Upper lobe of right lung (tissue), 1 donor: ENCODE data around the gene IMMP2L. TPM values are rescaled to one million over a fixed set of nuclear protein-coding genes. Genes with fewer than 3 reads are reported as not detected.

ENCODE experiments used
- ATAC-seq: fragments of 200-7000 bp; cut with Tn5 transposase; one replicate; pipeline ENCODE4 v1.9.1; 2020; ENCODE audit warnings: mild to moderate bottlenecking, moderate library complexity
- DNase-seq: peaks from one replicate; pipeline ENCODE4 v3.0.0-alpha.2; 2020
- H3K27ac ChIP-seq: fragments of 200-600 bp; one replicate; pipeline ENCODE4 v1.8.0; 2022
- H3K27me3 ChIP-seq: fragments of 200-600 bp; one replicate; pipeline ENCODE4 v1.8.0; 2022; ENCODE audit warnings: mild to moderate bottlenecking
- H3K36me3 ChIP-seq: fragments of 200-600 bp; one replicate; pipeline ENCODE4 v1.8.0; 2022
- H3K4me1 ChIP-seq: fragments of 200-600 bp; one replicate; pipeline ENCODE4 v1.8.0; 2022
- H3K4me3 ChIP-seq: fragments of 200-600 bp; one replicate; pipeline ENCODE4 v1.8.0; 2022; ENCODE audit warnings: mild to moderate bottlenecking
- H3K9me3 ChIP-seq: fragments of 200-600 bp; one replicate; pipeline ENCODE4 v1.8.0; 2022
- CTCF ChIP-seq: fragments of 200-600 bp; IDR thresholded peaks from one replicate; pipeline ENCODE4 v1.8.0; 2022; ENCODE audit warnings: antibody characterized with exemption
- intact Hi-C: fragments of 100-400 bp; cut with DNase I; formaldehyde crosslinking; loops from one replicate; pipeline ENCODE4 v1.11.0; 2022
- total RNA-seq: library from RNA; stranded (reverse); fragmentation: NEBNext Ultra II Directional; extraction: Animal tissue kit (Norgen Biotek cat#: 25700); gene quantifications from one replicate; pipeline ENCODE4 v1.2.1, GENCODE V29; 2021
- donor health status: DM: no; HTN: yes; CAD: no; lungs with severe emphysema.

The IMMP2L gene
- total RNA-seq, 1 donor from 2014 or later: 22.0 TPM

- intact Hi-C loops: no loop called here
- no peak for ATAC-seq
- H3K27me3 ChIP-seq: no peaks in the 10 kb centered on the region
- H3K27ac ChIP-seq: no peak overlapping the region
- H3K4me3 ChIP-seq: no peak overlapping the region
- H3K9me3 ChIP-seq: no peaks in the 10 kb centered on the region
- no peak for DNase-seq
- H3K4me1 ChIP-seq: no peaks in the 10 kb centered on the region
- no peaks in the 10 kb centered on the region for H3K36me3 ChIP-seq
- no peak for TF ChIP-seq CTCF
Measured at GRCh38 chr7:111160297-111160696, 402.0 kb downstream of the IMMP2L start.

GRCh38 chr7:111159426-111159825 lies 402.9 kb downstream of the IMMP2L start:
- DNase-seq (no peak), ATAC-seq (no peak)
- Histone ChIP-seq H3K27ac (no peak overlapping the region), H3K9me3 (no peaks in the 10 kb centered on the region), H3K27me3 (no peaks in the 10 kb centered on the region), H3K4me1 (no peaks in the 10 kb centered on the region), H3K36me3 (no peaks in the 10 kb centered on the region), H3K4me3 (no peak overlapping the region)
- no peak for TF ChIP-seq CTCF
- intact Hi-C loops: no loop called here

DNA sequence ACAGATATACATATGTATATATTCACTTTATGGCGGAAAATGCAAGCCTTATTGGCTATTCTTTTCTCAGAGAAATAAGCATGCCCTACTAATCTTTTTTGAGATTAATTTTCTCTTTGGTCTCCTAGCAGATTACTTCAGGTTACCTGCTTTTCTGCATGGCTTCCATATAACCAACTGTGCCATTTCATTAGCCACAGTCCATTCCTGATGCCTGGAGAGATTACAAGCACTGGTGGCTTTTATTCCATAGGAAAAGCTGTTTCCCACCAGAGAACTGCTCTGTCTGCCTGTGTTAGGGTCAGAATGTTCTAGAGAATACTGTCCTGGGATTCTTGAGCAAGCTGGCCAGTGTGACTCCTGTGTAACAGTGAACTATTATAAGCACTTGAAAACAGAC lies 411.6 kb downstream of the IMMP2L start:
- H3K9me3 ChIP-seq: no peaks in the 10 kb centered on the region
- DNase-seq: no peak
- no peaks in the 10 kb centered on the region for H3K4me1 ChIP-seq
- H3K27ac ChIP-seq: no peak overlapping the region
- ATAC-seq: no peak
- intact Hi-C loops: no loop called here
- no peak overlapping the region for H3K4me3 ChIP-seq
- no peaks in the 10 kb centered on the region for H3K36me3 ChIP-seq
- no peak for TF ChIP-seq CTCF
- no peaks in the 10 kb centered on the region for H3K27me3 ChIP-seq

GRCh38 chr7:111147708-111148533 lies 414.4 kb downstream of the IMMP2L start:
- no peak overlapping the region for H3K4me3 ChIP-seq
- no peaks in the 10 kb centered on the region for H3K4me1 ChIP-seq
- no peak for TF ChIP-seq CTCF
- H3K9me3 ChIP-seq: no peaks in the 10 kb centered on the region
- DNase-seq: no peak
- intact Hi-C loops: no loop called here
- H3K36me3 ChIP-seq: no peaks in the 10 kb centered on the region
- no peak overlapping the region for H3K27ac ChIP-seq
- H3K27me3 ChIP-seq: no peaks in the 10 kb centered on the region
- no peak for ATAC-seq

GRCh38 chr7:111146136-111146535 lies 416.2 kb downstream of the IMMP2L start:
- no peak for TF ChIP-seq CTCF
- no peaks in the 10 kb centered on the region for H3K36me3 ChIP-seq
- no peaks in the 10 kb centered on the region for H3K4me1 ChIP-seq
- no peaks in the 10 kb centered on the region for H3K9me3 ChIP-seq
- H3K27ac ChIP-seq: no peak overlapping the region
- DNase-seq (no peak), ATAC-seq (no peak)
- intact Hi-C loops: no loop called here
- H3K27me3 ChIP-seq: no peaks in the 10 kb centered on the region
- H3K4me3 ChIP-seq: no peak overlapping the region
